Stimulated activated CD8-positive, alpha-beta memory T cell treated with anti-CD3 and anti-CD28 coated beads, Interleukin-4, amount 100 ng/mL, for 1 hour (primary cell): ENCODE measurements around the gene LSG1.

ENCODE experiments used
- DNase-seq, 2 donors: peaks; one replicate each; pipeline ENCODE4 v3.0.0-alpha.2; 2020; ENCODE audit warnings: low read depth in 2 of 2, low spot score in 1 of 2

The LSG1 gene

DNA sequence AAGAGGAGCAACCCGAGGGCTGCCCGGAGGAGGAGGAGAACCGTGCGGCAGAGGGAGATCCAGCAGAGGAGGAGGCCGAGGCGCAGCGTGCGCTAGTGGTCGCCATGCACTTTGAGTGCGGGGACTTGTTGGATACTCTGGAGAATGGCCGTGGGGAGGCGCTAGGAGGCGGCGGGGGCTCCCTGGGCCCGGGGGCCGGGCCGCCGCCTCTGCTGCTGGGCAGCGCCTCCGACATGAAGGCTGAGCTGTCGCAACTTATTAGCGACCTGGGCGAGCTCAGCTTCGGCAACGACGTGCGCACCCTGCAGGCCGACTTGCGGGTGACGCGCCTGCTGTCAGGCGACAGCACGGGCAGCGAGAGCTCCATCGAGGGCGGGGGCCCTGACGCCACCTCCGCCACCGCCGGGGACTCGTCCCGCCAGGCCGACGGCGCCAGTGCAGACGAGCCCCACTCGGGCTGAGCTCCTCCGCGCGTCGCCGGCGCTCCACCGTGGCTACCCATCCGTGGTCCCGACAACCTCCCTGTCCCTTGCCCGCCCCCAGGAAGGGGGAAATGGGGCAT, 15.7 kb upstream of the LSG1 start:
- peak; percentile 53 to 66 for DNase-seq

DNA sequence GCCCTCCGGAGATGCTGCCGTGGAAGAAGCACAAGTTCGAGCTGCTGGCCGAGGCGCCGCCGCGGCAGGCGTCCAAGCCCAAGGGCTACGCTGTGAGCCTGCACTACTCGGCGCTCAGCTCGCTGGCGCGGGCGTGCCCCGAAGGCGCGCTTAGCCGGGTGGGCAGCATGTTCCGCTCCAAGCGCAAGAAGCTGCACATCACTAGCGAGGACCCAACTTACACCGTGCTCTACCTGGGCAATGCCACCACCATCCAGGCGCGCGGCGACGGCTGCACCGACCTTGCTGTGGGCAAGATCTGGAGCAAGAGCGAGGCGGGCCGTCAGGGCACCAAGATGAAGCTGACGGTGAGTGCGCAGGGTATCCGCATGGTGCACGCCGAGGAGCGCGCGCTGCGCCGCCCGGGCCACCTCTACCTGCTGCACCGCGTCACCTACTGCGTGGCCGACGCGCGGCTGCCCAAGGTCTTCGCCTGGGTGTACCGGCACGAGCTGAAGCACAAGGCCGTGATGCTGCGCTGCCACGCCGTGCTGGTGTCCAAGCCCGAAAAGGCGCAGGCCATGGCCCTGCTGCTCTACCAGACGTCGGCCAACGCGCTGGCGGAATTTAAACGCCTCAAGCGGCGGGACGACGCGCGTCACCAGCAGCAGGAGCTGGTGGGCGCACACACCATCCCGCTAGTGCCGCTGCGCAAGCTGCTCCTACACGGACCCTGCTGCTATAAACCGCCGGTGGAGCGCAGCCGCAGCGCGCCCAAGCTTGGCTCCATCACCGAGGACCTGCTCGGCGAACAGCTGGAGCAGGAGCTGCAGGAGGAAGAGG, 15.0 kb upstream of the LSG1 start:
- DNase-seq: no peak

DNA sequence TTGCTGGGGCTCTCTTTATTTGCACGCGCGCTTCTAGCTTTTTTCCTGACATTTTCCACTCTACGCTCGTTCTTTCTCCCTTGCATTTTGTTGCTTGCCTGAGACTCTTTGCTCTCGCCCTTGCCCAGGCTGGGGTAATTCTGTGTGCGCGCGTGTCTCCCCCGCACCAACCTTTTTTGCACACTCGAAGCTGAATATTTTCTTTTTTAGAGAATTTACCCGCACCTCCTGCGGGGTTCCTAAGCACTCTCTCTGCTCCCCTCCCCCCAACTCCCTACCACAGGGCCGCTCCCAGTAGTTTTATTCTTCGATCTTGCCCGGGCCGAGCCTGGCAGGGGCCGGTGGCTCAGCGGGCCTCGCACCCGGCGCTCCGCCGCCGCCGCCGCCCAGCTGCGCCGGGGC, 14.4 kb upstream of the LSG1 start:
- no peak for DNase-seq

DNA sequence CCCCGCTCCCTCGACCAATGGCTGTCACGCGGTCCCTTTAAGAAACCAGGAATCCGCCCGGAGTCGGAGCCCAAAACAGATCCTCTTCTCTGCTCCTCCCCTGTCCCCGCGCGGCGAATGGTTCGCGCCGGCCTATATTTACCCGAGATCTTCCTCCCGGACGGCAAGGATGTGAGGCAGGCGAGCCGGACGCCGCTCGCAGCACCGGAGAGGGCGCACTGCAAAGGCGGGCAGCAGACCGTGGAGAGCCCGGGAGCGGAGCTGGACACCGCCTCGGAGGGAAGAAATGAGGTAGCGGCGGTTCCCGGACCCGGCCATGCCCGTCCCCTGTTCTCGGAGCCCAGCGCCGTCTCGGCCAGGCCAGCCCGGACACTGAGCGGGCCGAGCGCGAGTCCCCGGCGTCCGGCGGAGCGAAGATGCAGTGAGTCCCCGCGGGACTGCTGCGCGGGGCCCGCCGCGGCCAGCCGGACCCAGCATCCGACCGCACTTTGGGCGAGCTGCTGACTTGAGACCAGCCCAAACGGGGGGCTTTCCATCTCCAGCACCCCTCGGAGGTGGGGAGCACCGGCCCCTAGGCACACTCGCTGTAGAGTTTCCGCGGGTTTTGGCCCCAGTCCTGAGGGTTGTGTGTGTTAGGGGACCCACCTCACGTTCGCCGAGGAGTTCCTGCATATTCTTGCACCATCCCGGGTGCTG, 13.9 kb upstream of the LSG1 start, which contains the start of gene FAM43A:
Gene FAM43A, plus strand, starts transcription at position 166 of the 696 bp plus-strand sequence. CDS start 944 bp downstream, outside the sequence.
- peak in 1 of 2 donors; percentile 71 for DNase-seq

DNA sequence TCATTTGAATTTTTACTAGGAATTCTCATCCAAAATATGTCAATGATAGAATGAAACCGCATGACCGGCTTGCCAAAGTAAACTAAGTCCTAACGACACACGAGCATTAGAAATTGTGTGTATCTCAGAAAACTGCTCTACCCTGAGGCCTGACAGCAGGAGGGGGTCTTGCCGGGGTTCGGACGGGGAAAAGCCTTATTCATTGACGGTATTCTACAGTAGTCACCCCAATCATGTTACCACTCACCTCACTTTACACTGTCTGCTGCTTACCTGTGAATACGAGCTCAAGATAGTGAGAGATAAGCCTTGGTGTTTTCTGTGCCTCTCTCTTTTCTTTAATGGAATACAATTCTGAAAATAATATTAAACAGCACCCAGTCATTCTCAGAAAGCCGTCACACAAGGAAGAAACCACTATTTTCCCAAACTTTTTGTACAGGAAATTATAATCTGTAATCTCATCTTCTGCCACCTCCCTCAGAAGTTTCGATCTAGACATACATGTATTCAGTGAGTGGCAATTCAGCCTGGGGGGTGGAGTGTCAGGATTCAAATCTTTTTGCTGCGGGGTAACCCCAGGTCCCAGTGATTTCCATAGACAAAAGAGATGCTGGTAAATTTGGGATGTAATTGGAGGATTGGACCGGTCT, 13.2 kb upstream of the LSG1 start:
- no peak for DNase-seq

DNA sequence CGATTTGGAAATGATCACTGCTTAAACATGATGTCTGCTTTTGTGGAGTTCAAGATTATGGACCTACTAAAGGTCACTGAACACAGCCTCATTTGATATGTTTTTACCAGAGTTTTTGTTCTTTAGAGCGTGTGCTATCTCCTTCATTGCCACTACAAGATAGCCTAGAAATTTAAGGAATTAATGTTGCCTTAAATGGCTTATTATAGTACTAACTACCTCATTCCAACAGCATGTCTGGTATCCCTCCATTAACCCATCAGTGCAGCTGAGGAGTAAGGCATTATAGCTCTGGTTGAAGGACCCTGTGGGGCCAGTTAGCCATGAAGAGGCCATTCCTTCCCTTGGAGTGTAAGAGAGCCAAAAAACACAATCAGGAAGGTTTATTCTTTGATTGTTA, 11.4 kb upstream of the LSG1 start:
- DNase-seq: no peak

DNA sequence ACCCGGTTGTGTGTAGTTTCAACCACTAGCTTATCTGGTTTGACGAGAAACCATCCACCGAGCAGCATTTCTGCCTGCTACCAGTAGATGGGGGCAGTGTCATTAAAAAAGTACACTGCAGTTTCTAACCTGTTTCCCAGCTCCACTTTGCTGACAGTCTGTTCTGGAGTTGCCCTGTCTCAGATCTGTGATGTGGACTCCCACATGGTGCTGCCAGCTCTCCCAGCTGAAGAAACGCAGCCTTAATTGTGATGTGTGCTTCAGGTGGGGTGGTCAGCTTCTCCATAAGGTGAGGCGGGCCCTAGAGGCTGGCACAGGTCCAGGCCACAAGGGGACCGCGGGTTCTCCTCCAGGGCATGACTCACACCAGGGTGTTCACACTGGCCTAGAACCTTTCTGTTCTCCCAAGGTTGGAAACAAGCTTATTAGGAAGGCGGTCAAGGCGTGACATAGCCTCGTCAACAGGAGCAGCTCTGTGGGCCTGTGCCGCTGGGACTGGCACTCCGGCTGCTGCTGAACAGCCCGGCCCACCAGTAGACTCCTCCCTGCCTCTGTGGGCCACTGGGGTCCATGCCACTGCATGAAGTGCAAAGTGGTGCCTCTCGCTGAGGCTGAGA, 10.8 kb upstream of the LSG1 start:
- peak in 1 of 2 donors; percentile 45 for DNase-seq

DNA sequence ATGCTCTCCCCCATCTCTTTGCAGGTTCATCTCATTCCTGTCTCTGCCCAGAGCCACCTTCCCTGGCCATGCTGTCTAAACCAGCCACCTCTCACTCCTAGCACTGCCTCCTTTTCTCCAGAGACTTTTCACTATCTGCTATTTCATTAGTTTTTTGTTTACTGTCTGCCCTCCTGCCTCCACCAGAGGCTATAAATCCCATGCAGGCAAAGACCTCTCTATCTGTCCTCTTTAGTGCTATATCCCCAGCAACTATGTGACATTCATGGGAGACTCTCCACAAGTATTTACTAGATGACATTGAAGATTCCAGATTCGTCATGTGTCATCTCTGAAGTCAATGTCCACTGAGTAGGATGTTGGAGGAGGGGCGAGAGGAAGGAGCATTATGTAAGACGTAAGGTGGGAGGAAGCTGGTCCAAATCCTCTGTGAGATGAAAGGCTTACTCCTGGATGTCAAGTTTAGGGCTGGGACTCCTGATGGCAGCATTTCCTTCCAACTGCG, 10.2 kb upstream of the LSG1 start:
- no peak for DNase-seq

DNA sequence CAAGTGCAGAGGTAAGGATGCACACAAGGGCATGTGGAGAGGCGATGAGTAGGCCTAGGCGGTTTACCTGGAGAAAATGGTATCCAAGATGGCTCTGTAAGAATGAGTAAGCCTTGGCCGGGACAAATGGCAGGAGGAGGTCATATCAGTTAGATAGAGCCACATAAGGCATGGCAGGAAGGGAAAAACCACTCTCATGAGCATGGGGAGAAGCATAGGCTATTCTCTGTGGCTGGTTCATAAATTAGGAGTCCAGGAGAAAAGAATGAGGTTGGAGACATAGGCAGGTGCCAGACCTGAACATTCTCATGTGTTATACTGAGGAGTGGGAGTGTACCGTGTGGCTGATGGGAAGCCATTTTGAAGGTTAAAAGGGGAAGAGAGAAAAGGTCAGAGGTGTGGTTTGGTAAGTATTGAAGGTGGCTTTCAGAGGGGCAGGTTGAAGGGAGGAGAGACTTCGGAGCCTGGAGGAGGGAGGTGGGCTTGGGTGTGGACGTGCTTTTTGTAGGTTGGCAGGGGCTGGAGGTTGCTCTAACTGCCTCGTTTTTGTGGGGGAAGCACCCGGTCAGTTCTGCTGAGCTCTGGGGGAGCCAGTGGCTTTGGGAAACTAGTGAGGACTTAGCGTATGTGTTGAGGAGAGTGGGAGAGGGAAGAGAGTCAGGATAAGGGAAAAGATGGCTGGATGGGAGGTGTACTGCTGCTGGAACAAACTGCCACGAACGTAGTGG, 9.1 kb upstream of the LSG1 start:
- no peak for DNase-seq

DNA sequence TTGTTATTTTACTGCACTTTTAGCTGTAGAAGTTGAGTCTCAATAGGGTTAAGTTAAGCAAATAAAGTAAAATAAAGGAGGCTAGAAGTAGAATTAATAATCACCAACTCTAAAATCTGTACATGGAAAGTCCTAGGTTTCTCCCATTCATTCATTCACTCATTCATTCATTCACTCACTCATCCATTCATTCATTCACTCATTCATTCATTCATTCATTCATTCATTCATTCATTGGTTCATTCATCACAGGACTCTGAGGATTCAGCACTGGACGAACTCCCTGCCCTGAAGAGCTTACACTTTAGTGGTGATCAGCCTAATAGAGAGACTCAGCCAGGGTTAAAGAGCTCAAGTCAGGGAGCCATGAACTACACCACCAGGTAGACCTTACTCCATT, 4.5 kb upstream of the LSG1 start:
- DNase-seq: no peak

DNA sequence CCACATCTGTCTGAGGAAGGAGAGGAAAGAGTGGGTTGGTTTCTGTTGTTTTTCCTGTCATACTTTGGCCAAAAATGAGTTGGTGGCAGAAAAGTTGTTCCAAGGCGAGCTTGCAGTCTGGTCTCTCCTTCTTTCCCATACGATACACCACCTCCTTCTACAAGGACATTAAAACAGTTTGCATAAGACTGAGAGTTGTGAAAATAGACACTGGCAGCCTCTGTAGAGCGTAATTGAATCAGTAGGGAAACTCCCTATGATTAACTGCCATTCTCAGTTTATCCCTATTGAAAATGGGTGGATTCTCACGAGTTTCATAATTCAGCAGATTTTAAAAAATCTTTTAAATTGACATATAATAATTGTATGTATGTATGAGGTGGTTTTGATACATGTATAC, 3.7 kb upstream of the LSG1 start:
- no peak for DNase-seq

DNA sequence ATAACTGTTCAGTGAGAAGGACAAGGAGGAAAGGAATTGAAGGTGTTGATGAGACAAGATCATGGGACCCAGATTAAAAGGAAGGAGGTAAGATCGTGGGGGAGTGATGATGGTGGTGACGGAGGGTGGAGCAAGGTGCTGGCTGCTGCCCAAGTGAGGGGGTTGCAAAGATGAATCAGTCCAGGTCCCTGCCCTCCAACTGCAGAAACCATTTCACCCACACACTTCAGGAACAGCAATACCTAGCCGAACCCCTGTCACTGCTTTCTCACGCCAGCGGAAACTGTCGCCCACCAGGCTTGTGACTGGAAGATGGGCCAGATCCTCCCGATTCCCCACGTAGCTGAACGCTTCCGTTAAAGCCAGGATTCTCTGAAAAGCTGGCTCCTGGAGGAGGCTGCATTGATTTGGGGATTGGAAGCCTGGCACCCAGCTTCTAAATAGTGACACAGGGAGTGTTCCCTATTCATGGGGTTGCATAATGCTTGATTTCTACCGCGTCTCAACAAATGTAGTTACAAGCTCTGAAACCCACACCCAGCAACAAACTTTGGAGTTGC, 3.2 kb upstream of the LSG1 start:
- no peak for DNase-seq

DNA sequence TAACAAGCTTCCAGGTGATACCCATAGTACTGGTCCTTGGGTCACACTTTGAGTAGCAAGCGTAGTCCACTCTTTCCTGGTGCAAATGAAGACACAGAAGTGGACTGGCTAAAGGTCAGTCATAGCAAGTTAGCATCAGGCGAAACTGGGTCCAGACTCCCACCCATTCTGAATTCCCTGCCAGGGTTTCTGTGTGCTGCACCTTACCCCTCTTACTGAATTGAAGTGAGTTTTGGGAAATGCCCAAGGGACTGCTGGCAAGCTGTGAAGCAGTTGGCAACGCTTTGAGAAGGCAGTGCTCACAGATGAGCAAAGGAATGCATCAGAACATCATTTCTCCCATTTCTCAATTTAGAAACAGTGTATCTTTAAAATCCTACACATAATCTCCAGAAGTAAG, 1.8 kb upstream of the LSG1 start:
- no peak for DNase-seq

DNA sequence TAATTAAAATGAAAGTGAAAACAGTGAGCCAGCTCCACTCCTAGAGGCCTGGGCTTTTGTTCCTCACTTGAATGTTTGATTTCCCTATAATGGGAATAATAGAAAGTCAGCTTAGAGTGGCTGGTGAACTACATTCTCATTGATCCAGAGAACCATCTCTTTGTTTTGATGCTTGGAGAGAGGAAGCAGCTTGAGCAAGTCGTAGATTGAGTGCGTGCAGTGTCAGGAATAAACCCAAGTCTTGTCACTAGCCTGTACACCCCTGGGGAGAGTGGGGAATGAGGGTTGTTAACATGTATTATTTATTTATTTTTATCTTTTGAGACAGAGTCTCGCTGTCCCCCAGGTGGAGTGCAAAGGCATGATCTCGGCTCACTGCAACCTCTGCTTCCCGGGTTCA, 885 bp upstream of the LSG1 start:
- no peak for DNase-seq

DNA sequence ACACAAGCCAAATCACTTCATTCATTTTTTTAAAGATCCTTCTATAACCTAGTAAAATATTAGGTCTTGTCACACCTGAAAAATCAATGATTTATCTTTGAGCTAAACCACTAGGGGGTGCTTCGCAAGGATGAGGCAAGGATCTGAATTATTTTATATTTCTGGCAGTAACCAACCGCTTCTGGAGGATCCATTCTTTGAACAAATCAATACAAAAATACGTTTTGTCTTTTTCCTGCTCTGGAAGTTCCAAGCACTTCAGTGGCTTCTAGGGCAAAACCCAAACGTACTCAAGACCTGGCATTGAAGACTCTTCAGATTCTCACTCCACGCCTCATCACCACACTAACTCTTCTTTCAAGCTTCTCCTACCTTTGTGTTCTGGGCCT, 486 bp downstream of the LSG1 start:
- DNase-seq: no peak

DNA sequence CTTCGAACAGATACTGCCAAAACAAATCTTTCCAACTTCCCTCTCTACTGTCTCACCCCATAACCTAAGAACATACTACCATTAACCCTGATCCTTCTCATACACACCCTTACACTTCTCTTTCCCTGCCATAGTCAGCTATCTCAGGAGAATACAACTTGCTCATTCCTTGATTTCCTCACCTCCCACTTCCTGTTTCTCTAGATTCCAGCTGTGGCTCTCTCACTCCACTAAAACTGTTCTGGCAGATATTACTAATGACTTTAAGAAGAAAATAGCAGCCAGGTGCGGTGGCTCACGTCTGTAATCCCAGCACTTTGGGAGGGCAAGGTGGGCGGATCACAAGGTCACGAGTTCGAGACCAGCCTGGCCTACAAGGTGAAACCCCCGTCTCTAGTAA, 4.6 kb downstream of the LSG1 start:
- DNase-seq: no peak

DNA sequence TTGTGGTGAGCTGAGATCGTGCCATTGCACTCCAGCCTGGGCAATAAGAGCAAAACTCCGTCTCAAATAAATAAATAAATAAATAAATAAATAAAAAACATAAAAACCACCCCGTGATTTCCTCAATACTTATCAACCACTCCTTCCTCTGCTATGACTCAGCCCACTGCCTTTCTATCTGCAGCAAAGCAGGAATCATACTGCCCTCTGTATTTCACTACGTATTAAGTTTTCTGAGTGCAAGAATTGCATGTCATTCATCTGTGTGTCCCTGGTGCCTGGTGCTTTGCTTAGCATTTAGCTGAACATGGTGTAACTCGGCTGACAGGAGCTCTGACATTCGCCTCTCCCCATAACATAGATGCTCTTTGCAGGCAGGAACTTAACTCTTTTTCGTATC, 7.1 kb downstream of the LSG1 start:
- DNase-seq: no peak

DNA sequence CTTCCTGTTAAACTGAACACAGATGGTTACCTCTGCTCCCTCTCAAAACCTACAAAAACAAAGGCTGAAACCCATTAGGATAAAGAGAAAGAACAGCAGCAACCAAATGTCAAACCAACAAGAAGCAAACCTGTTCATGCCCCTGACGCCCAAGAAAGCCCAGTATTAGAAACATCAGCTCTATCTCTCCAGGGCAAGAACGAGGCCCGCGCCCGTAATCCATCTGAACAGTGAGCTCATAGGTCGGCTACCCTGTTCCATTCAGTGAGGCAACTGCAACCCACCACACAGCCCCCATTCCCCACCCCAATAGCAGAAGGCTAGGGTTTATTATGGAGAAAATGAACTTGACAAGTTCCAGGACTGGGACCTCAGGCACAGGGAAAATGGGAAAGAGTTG, 10.0 kb downstream of the LSG1 start:
- DNase-seq: no peak

DNA sequence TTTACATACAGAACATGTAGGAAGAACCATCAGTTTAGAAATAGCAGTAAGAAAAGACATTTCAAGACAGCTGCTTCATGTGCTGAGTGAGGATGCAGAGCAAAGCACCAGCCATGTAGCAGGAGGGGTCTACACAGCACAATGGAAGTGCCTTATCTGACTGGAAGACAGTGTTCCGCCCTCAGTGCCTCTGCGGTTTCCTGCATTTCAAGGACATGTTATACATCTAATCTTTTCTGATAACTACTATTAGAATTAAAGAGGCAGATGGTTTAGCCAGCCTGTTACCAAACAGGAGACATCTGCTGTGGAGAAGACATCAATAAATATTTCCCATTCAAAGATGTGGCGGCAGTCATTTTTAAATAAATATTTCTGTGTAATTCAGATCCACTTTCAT, 10.6 kb downstream of the LSG1 start:
- no peak for DNase-seq

DNA sequence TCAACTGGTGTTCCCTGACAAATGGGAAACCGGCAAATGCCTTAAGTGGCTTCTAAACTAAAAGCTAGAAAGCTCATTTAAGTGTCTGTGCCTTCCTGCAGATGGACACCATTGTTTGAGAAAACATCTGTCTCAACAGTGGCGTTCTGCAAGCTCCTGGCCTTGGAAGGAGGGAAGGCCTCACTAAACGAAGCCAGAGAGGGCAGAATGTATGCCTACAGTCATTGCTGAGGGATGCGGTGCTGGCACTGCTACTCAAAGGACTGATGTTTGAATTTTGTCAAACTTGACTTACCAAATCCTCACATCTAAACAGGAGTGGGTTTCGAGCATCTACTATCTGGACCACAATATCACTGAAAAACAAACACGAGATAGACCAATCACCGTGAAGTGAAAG, 12.2 kb downstream of the LSG1 start:
- no peak for DNase-seq
